GM23248 (cell line): Measurements from ENCODE around the gene GPR162. TPM values are rescaled to one million over a fixed set of nuclear protein-coding genes. Genes with fewer than 3 reads are reported as not detected.

ENCODE experiments used
- DNase-seq: peaks from one replicate; pipeline ENCODE4 v3.0.0-alpha.2; 2015
- H2AFZ ChIP-seq: fragments of 200-600 bp; sonication (generic); 2 replicates; pipeline ENCODE4 v1.6.1; 2016; ENCODE audit warnings: antibody characterized with exemption
- H3F3A ChIP-seq: fragments of 200-600 bp; sonication (generic); 2 replicates; pipeline ENCODE4 v1.6.1; 2016; ENCODE audit warnings: mild to moderate bottlenecking, antibody characterized with exemption, mixed run types; ENCODE audit not compliant: insufficient read depth
- H3K27ac ChIP-seq: fragments of 200-600 bp; sonication (generic); 2 replicates; pipeline ENCODE4 v1.5.1; 2016; ENCODE audit warnings: mild to moderate bottlenecking
- H3K27me3 ChIP-seq: fragments of 200-600 bp; sonication (generic); replicated peaks from 2 replicates; pipeline ENCODE4 v1.6.1; 2016; ENCODE audit warnings: mild to moderate bottlenecking; ENCODE audit not compliant: insufficient read depth
- H3K36me3 ChIP-seq: fragments of 200-600 bp; sonication (generic); 2 replicates; pipeline ENCODE4 v1.6.1; 2016; ENCODE audit warnings: low read depth, mild to moderate bottlenecking
- H3K4me1 ChIP-seq: fragments of 200-600 bp; sonication (generic); 2 replicates; pipeline ENCODE4 v1.6.1; 2016; ENCODE audit warnings: mild to moderate bottlenecking; ENCODE audit not compliant: insufficient read depth
- H3K4me2 ChIP-seq: fragments of 200-600 bp; sonication (generic); one replicate; pipeline ENCODE4 v1.6.1; 2016; ENCODE audit warnings: mild to moderate bottlenecking; ENCODE audit not compliant: unreplicated experiment
- H3K4me3 ChIP-seq: fragments of 200-600 bp; sonication (generic); 2 replicates; pipeline ENCODE4 v1.5.1; 2016; ENCODE audit warnings: mild to moderate bottlenecking
- H3K79me2 ChIP-seq: fragments of 200-600 bp; sonication (generic); 2 replicates; pipeline ENCODE4 v1.6.1; 2016; ENCODE audit warnings: mild to moderate bottlenecking; ENCODE audit not compliant: insufficient read depth
- H3K9ac ChIP-seq: fragments of 200-600 bp; sonication (generic); 2 replicates; pipeline ENCODE4 v1.6.1; 2016; ENCODE audit warnings: mild to moderate bottlenecking
- H3K9me2 ChIP-seq: fragments of 200-600 bp; sonication (generic); 2 replicates; pipeline ENCODE4 v1.6.1; 2016; ENCODE audit warnings: mixed run types, mild to moderate bottlenecking, moderate library complexity; ENCODE audit not compliant: insufficient read depth
- H3K9me3 ChIP-seq: fragments of 200-600 bp; sonication (generic); one replicate; pipeline ENCODE4 v1.6.1; 2017; ENCODE audit warnings: low read depth
- H4K20me1 ChIP-seq: fragments of 200-600 bp; sonication (generic); 2 replicates; pipeline ENCODE4 v1.6.0; 2016; ENCODE audit not compliant: insufficient read depth
- EZH2 ChIP-seq: fragments of 200-600 bp; sonication (generic); IDR thresholded peaks from 2 replicates; pipeline ENCODE4 v1.6.1; 2018; ENCODE audit warnings: antibody characterized with exemption, mild to moderate bottlenecking; ENCODE audit not compliant: insufficient read depth, poor library complexity, severe bottlenecking
- EZH2phosphoT487 ChIP-seq: fragments of 200-600 bp; sonication (generic); IDR thresholded peaks from 2 replicates; pipeline ENCODE4 v1.6.1; 2018; ENCODE audit warnings: antibody characterized with exemption, moderate library complexity, mild to moderate bottlenecking, low read depth; ENCODE audit not compliant: insufficient read depth
- WGBS, 2 experiments: methylation state at CpG; one replicate each; pipeline ENCODE4 v1.1.6; 2015 to 2017; ENCODE audit warnings: low lambda C conversion rate in 2 of 2, low coverage in 1 of 2; ENCODE audit errors: missing lambda C conversion rate in 2 of 2; 5-methylcytosine and 5-hydroxymethylcytosine counted together
- in situ Hi-C: fragments of 300-500 bp; cut with MboI; formaldehyde crosslinking; loops from 2 replicates; pipeline ENCODE4 v1.15.0; 2020
- polyA plus RNA-seq: library from polyadenylated mRNA; unstranded; fragments of >200 nt; fragmentation: Nextera tagmentation; extraction: Ambion mirVana; gene quantifications from 2 replicates; pipeline ENCODE4 v1.2.1, GENCODE V29; 2016
- total RNA-seq: library from RNA; depleted of rRNA; stranded (reverse); fragments of >200 nt; shearing (Covaris generic); gene quantifications from 2 replicates; pipeline ENCODE4 v1.2.3, GENCODE V29; 2014

Gene GPR162
- total and polyA plus RNA-seq, 2 experiments from 2014 or later, result 0.21 to 2.8 TPM

- 1% methylated on average over 64 of the region's 65 CpGs for WGBS, 2 experiments
- Histone ChIP-seq H3K9me2 (no peaks in the 10 kb centered on the region), H3K4me3 (peak within 1 kb of the TSS; percentile 89), H3K79me2 (peaks cover 68% of the 10 kb centered on the region), H2AFZ (peak within 1 kb of the TSS; percentile 91), H3K4me2 (peak within 1 kb of the TSS; percentile 90), H3F3A (peaks cover 17% of the 10 kb centered on the region), H3K9ac (peak within 1 kb of the TSS; percentile 91), H3K9me3 (no peaks in the 10 kb centered on the region), H3K27ac (peak within 1 kb of the TSS; percentile 96), H3K36me3 (peaks cover 14% of the 10 kb centered on the region; the same call in 1 of the 2 replicates), H3K27me3 (no peaks in the 10 kb centered on the region), H3K4me1 (peaks cover 14% of the 10 kb centered on the region), H4K20me1 (no peaks in the 10 kb centered on the region)
- peak; percentile 100 for DNase-seq
- TF ChIP-seq EZH2 (no peak), EZH2phosphoT487 (no peak)
- in situ Hi-C loops, result no loop called here
Measured at GRCh38 chr12:6851921-6852650, 30.5 kb downstream of the GPR162 start, which contains the start of gene USP5. TSS of gene USP5 (plus strand) at chr12:6852150. CDS start at chr12:6852180, 30 bp downstream.

- no peaks in the 10 kb centered on the region for H3K27me3 ChIP-seq
- DNase-seq, result peak; percentile 90
- H3K36me3 ChIP-seq, result peaks cover 14% of the 10 kb centered on the region; the same call in 1 of the 2 replicates
- peak overlapping the region; percentile 96 for H3K27ac ChIP-seq
- peak overlapping the region; percentile 56 for H2AFZ ChIP-seq
- TF ChIP-seq EZH2 (no peak), EZH2phosphoT487 (no peak)
- WGBS, 2 experiments, result 2% methylated on average over 14 to 18 of the region's 18 CpGs
- H3K4me2 ChIP-seq, result peak overlapping the region; percentile 79
- in situ Hi-C loops, result no loop called here
- H3K4me3 ChIP-seq, result peak overlapping the region; percentile 89
- H3K9ac ChIP-seq, result peak overlapping the region; percentile 91
- H4K20me1 ChIP-seq, result no peaks in the 10 kb centered on the region
- no peaks in the 10 kb centered on the region for H3K9me2 ChIP-seq
- H3F3A ChIP-seq, result peaks cover 17% of the 10 kb centered on the region
- peaks cover 66% of the 10 kb centered on the region for H3K79me2 ChIP-seq
- no peaks in the 10 kb centered on the region for H3K9me3 ChIP-seq
- peaks cover 14% of the 10 kb centered on the region for H3K4me1 ChIP-seq
Measured at GRCh38 chr12:6852651-6853354, 31.2 kb downstream of the GPR162 start.

- TF ChIP-seq EZH2phosphoT487 (no peak), EZH2 (no peak)
- WGBS, 2 experiments, result 92 to 95% methylated on average over 1 of the region's 1 CpG
- Histone ChIP-seq H3K4me1 (peaks cover 14% of the 10 kb centered on the region), H3F3A (peaks cover 17% of the 10 kb centered on the region), H2AFZ (no peak overlapping the region), H3K79me2 (peaks cover 72% of the 10 kb centered on the region), H3K27me3 (no peaks in the 10 kb centered on the region), H4K20me1 (no peaks in the 10 kb centered on the region), H3K27ac (peak overlapping the region; percentile 96), H3K4me2 (peak overlapping the region; percentile 79), H3K9me2 (no peaks in the 10 kb centered on the region), H3K4me3 (peak overlapping the region; percentile 89), H3K36me3 (peaks cover 21% of the 10 kb centered on the region; the same call in 1 of the 2 replicates), H3K9ac (peak overlapping the region; percentile 91), H3K9me3 (no peaks in the 10 kb centered on the region)
- in situ Hi-C loops, result no loop called here
- DNase-seq, result no peak
Measured at GRCh38 chr12:6853626-6854025, 32.0 kb downstream of the GPR162 start.

GRCh38 chr12:6854036-6854435, 32.4 kb downstream of the GPR162 start:
- Histone ChIP-seq H3K79me2 (peaks cover 70% of the 10 kb centered on the region), H3K4me3 (peak overlapping the region; percentile 89)
- TF ChIP-seq EZH2 (no peak), EZH2phosphoT487 (no peak)

More at GRCh38 chr12:6854036-6854435, 32.4 kb downstream of the GPR162 start:
- no peaks in the 10 kb centered on the region for H4K20me1 ChIP-seq
- no peaks in the 10 kb centered on the region for H3K9me2 ChIP-seq
- in situ Hi-C loops, result no loop called here
- no peaks in the 10 kb centered on the region for H3K9me3 ChIP-seq
- H3K9ac ChIP-seq, result peak overlapping the region; percentile 91
- H3K4me1 ChIP-seq, result peaks cover 14% of the 10 kb centered on the region
- H3K27ac ChIP-seq, result peak overlapping the region; percentile 96
- H3K4me2 ChIP-seq, result peak overlapping the region; percentile 79
- no peaks in the 10 kb centered on the region for H3K27me3 ChIP-seq
- H2AFZ ChIP-seq, result no peak overlapping the region
- peaks cover 17% of the 10 kb centered on the region for H3F3A ChIP-seq
- DNase-seq, result no peak
- 82 to 83% methylated on average over 6 of the region's 6 CpGs for WGBS, 2 experiments
- H3K36me3 ChIP-seq, result peaks cover 25% of the 10 kb centered on the region; the same call in 1 of the 2 replicates
